Measurements from ENCODE around the gene PDLIM1.

The PDLIM1 gene

DNA sequence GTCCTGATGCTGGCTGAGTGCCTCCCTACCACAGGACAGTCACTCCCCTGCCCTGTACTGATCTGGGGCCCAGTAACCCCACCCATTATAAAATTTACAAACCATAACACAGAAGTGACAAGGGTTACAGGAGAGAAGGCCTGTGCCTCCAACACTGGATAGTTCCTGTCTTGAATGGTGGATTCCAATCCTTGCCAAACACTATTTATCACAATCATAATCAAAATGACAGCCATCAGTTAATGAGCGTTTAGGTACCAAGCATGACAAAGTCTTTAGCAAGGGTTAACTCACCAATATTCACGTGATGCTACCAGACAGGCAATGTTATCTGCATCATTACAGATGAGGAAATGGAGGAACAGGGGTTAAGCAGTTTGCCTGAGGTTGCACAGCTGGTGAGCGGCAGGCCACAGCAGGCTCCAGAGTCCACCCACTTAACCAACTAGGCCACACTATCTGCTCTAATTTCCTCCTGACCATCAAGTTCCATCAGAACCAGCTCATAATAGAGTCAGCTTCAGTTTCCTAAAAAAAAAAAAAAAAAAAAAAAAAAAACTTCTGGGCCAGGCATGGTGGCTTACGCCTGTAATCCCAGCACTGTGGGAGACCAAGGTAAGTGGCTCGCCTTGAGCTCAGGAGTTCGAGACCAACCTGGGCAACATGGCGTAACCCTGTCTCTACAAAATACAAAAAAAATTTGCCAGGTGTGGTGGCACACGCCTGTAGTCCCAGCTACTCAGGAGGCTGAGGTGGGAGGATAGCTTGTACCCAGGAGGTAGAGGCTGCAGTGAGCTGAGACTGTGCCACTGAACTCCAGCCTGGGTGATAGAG lies 14.2 kb downstream of the PDLIM1 start:
- no peak for TF ChIP-seq GATA1 (IDR thresholded peaks at IDR 0.05; ENCODE audit: low read depth, low read length)
- no peak for TF ChIP-seq POLR2A (IDR thresholded peaks at IDR 0.05; ENCODE audit: low read length)
- peak; percentile 31 to 52 for DNase-seq

GRCh38 chr10:95275726-95276366 lies 15.0 kb downstream of the PDLIM1 start:
- TF ChIP-seq POLR2A (IDR thresholded peaks at IDR 0.05; ENCODE audit: low read length), result no peak
- TF ChIP-seq GATA1 (IDR thresholded peaks at IDR 0.05; ENCODE audit: low read depth, low read length), result no peak
- no peak for DNase-seq

DNA sequence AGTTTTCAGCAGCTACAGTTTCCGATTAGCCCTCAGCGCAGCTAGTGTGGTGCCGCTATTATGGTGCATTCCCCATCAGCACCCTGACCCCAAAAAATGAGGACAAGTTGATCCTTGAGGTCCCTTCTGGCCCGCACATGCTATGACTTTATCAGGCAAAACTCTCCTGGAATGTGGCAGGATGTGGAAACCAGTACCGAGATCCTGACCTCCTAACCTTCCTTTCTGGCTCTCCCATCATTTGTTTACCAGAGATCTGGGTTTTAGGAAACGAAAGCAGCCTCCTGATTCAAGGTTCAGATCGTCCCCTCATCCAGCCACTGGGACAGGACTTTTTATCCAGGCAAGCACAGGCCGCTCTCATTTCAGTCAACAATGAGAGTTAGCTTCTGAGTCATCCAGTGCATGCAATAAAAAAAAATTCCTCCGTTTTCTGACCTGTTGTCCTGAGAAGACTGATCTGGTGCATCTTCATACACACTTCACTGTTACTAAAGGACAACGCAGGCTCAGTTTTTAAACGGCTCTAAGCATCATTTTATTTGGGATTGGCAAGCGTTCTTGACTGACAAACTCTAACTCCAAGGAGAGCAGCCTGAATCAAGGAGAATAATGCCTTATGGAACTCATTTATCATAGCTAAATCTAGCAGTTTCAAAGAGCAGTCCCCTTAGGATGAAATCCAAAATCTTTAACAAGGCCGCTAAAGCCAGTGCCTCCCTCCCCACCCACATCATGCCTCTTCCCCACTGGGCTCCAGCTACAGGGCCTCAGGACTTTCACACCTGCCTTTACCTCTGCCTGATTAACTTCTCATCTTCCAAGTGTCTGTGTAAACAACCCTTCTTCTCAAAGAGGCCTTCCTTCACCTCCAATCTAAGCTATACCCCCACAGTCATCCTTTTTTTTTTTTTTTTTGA lies 17.1 kb downstream of the PDLIM1 start:
- TF ChIP-seq GATA1 (IDR thresholded peaks at IDR 0.05; ENCODE audit: low read depth, low read length) (no peak), POLR2A (IDR thresholded peaks at IDR 0.05; ENCODE audit: low read length) (no peak)
- DNase-seq, result no peak

DNA sequence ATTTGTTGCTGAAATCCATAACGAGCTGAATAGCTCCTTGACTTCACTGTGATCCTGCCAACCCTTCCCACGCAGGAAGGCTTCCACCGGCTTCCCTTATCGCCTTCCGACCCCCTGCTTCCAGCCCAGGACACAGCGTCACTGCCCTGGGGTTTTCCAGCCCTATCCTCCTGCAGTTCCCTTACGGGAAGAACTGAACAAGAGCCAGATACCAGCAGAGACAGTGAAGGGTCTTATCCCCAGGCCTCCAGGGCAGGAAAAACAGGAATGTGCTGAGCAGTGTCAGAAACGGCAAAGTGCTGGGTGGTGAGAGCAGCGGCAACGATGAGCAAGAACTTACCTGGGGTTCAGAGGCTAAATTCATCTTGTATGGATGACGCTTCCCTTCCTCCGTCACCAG lies 22.4 kb downstream of the PDLIM1 start:
- TF ChIP-seq POLR2A (IDR thresholded peaks at IDR 0.05; ENCODE audit: low read length), result no peak
- TF ChIP-seq GATA1 (IDR thresholded peaks at IDR 0.05; ENCODE audit: low read depth, low read length), result no peak
- no peak for DNase-seq

DNA sequence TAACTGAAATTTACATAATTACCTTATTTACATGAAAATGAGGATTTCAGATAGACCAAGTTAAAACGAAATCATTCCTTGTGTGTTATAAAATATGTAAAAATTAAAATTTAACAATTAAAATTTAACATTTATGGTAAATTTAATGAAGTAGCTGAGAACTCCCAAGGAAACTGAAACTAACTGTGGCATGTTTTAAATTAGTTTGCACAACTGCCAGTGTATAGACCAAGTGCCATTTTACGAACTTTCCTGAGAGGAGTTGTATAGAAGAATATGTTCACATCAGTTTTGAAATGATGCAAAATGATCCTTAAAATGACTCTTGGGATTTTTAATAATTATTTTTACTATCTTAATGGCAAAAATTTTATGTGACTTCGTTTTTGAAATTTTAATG lies 23.6 kb downstream of the PDLIM1 start:
- TF ChIP-seq GATA1 (IDR thresholded peaks at IDR 0.05; ENCODE audit: low read depth, low read length), result no peak
- no peak for TF ChIP-seq POLR2A (IDR thresholded peaks at IDR 0.05; ENCODE audit: low read length)
- no peak for DNase-seq

DNA sequence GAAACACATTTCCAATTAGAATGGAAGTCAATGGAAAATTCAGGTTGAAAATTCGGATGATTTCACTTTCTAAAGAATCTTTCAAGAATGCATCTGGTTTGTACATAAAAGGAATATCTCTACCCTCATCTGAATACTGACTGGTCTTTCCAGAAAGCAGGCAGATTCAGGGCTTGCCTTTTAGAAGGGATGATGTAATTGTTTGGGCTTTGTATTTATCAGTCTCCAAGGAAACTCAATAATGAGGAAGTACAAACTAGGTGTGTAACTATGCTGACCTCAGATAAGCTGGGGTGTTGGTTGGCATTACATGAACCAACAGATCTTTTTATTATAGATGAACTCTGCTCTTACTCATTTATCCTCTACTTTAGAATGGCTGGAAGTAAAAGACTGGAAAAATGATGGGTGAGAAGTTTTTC lies 24.1 kb downstream of the PDLIM1 start:
- no peak for TF ChIP-seq POLR2A (IDR thresholded peaks at IDR 0.05; ENCODE audit: low read length)
- no peak for TF ChIP-seq GATA1 (IDR thresholded peaks at IDR 0.05; ENCODE audit: low read depth, low read length)
- peak; percentile 65 to 81 for DNase-seq

DNA sequence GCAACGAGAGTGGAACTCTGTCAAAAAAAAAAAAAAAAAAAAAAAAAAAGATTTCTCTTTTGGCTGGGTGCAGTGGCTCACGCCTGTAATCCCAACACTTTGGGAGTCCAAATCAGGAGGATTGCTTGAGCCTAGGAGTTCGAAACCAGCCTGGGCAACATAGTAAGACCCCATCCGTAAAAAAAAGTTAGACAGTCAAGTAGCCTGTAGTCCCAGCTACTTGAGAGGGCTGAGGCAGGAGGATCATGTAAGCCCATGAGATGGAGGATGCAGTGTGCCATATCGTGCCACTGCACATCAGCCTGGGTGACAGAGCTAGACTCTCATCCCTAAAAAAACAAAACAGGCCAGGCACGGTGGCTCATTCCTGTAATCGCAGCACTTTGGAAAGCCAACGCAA lies 25.2 kb downstream of the PDLIM1 start:
- no peak for DNase-seq
- no peak for TF ChIP-seq POLR2A (IDR thresholded peaks at IDR 0.05; ENCODE audit: low read length)
- no peak for TF ChIP-seq GATA1 (IDR thresholded peaks at IDR 0.05; ENCODE audit: low read depth, low read length)

- DNase-seq, result no peak
- no peak for TF ChIP-seq GATA1 (IDR thresholded peaks at IDR 0.05; ENCODE audit: low read depth, low read length)
- no peak for TF ChIP-seq POLR2A (IDR thresholded peaks at IDR 0.05; ENCODE audit: low read length)
Observed at GRCh38 chr10:95264227-95265051, 26.4 kb downstream of the PDLIM1 start.

DNA sequence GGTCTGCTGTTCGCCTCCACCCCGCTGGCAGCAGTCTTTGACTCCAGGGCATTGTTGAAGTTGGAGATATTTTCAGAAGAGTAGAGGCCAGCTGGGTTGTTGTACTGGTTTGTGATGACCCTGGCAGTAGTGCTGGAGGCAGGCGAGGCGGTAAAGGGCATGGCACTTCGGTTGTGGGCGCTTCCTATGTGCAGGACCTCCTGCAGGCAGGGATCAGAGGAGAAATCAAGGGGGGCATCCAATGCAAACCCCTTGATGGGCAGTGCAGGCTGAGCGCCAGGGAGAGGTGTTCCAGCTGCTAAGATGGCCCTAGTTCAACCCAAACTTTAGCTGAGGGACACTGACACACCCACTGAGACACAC lies 27.0 kb downstream of the PDLIM1 start:
- no peak for DNase-seq
- TF ChIP-seq GATA1 (IDR thresholded peaks at IDR 0.05; ENCODE audit: low read depth, low read length) (no peak), POLR2A (IDR thresholded peaks at IDR 0.05; ENCODE audit: low read length) (no peak)

DNA sequence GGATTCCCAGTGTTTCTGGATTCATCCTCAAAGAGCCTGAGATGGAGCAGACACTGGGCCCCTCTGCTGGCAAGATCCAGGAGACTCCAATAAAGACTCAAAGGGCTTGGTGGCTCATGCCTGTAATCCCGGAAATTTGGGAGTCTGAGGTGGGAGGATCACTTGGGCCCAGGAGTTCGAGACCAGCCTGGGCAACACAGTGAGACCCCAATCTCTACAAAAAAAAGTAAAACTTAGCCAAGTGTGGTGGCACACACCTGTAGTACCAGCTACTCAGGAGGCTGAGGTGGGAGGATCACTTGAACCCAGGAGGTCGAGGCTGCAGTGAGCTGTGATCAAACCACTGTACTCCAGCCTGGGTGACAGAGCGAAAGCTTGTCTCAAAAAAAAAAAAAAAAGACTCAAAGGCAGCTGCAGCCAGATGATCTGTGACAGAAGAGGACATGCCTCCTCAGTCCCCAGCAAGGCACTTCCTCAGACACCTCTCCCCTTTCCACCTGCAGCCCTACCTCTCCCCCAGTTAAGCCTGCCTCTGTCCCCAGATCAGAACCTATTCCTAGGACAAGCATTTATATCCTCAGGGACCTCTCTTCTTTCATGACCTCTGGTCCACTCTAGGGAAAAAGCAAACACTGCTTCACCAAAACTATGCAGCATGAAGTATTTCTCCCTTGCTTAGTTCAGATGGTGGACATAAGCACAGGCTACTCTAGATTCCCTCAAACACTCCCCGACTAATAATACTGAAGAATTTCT lies 27.9 kb downstream of the PDLIM1 start:
- no peak for TF ChIP-seq POLR2A (IDR thresholded peaks at IDR 0.05; ENCODE audit: low read length)
- no peak for TF ChIP-seq GATA1 (IDR thresholded peaks at IDR 0.05; ENCODE audit: low read depth, low read length)
- DNase-seq, result no peak

DNA sequence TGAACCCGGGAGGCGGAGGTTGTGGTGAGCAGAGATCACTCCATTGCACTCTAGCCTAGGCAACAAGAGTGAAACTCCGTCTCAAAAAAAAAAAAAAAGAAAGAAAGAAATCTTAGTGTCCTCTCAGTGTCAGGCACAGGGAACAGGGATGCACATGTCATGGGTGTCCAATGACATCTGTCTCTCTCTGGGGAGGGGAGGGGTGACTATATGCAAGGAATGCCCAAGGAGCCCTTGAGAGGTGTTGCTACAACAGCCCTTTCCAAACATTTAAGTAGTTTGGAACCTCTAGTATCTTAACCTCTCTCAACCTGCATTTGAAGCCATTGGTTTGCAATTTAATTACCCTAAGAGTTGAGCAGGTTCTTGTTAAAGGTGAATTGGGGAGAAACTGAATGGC lies 28.9 kb downstream of the PDLIM1 start:
- no peak for TF ChIP-seq GATA1 (IDR thresholded peaks at IDR 0.05; ENCODE audit: low read depth, low read length)
- TF ChIP-seq POLR2A (IDR thresholded peaks at IDR 0.05; ENCODE audit: low read length), result no peak
- no peak for DNase-seq

- no peak for DNase-seq
Observed at GRCh38 chr10:95260909-95261552, 29.8 kb downstream of the PDLIM1 start.

More at GRCh38 chr10:95260909-95261552, 29.8 kb downstream of the PDLIM1 start:
- TF ChIP-seq GATA1 (IDR thresholded peaks at IDR 0.05; ENCODE audit: low read depth, low read length) (no peak), POLR2A (IDR thresholded peaks at IDR 0.05; ENCODE audit: low read length) (no peak)
